Activated CD4-positive, alpha-beta T cell treated with anti-CD3 and anti-CD28 coated beads for 4 hours (primary cell): ENCODE measurements around the gene C14orf119.

Source experiments
- DNase-seq, 2 donors: peaks; one replicate each; pipeline ENCODE4 v3.0.0-alpha.2; 2020

The C14orf119 gene

GRCh38 chr14:23112359-23113178 is 17.3 kb downstream of the C14orf119 start:
- no peak for DNase-seq

GRCh38 chr14:23113431-23114119 is 18.3 kb downstream of the C14orf119 start:
- no peak for DNase-seq

- DNase-seq, result no peak
Measured at GRCh38 chr14:23114120-23114458, 18.8 kb downstream of the C14orf119 start.

- no peak for DNase-seq
Measured at GRCh38 chr14:23114669-23115038, 19.3 kb downstream of the C14orf119 start.

- no peak for DNase-seq
Measured at GRCh38 chr14:23115039-23115731, 19.9 kb downstream of the C14orf119 start.

GRCh38 chr14:23115918-23116317 is 20.6 kb downstream of the C14orf119 start:
- no peak for DNase-seq

GRCh38 chr14:23117371-23118020 is 22.2 kb downstream of the C14orf119 start:
- DNase-seq, result no peak

GRCh38 chr14:23118506-23119362 is 23.4 kb downstream of the C14orf119 start, which contains the start of gene CEBPE:
CEBPE (minus strand) TSS chr14:23119255; CDS start chr14:23119091, 164 bp downstream.
- DNase-seq, result no peak

GRCh38 chr14:23119363-23120327 is 24.3 kb downstream of the C14orf119 start:
- peak in 1 of 2 donors; percentile 24 for DNase-seq

- peak; percentile 73 to 76 for DNase-seq
Measured at GRCh38 chr14:23120541-23121251, 25.4 kb downstream of the C14orf119 start.

GRCh38 chr14:23121361-23121771 is 26.1 kb downstream of the C14orf119 start:
- no peak for DNase-seq

- no peak for DNase-seq
Measured at GRCh38 chr14:23122086-23122485, 26.8 kb downstream of the C14orf119 start.

GRCh38 chr14:23123419-23123818 is 28.1 kb downstream of the C14orf119 start:
- DNase-seq, result no peak

- no peak for DNase-seq
Measured at GRCh38 chr14:23124337-23124954, 29.1 kb downstream of the C14orf119 start.

GRCh38 chr14:23125011-23125410 is 29.7 kb downstream of the C14orf119 start:
- no peak for DNase-seq

GRCh38 chr14:23125933-23126524 is 30.7 kb downstream of the C14orf119 start:
- DNase-seq, result no peak

- no peak for DNase-seq
Measured at GRCh38 chr14:23126548-23127278, 31.4 kb downstream of the C14orf119 start.

GRCh38 chr14:23127861-23128260 is 32.6 kb downstream of the C14orf119 start:
- DNase-seq, result no peak
